ENCODE results near the gene UQCRFS1. TPM values are rescaled to one million over a fixed set of nuclear protein-coding genes. Genes with fewer than 3 reads are reported as not detected.

UQCRFS1 gene
- total and polyA plus RNA-seq, 4 donors: 11.7 to 35.0 (median 18.8) TPM

DNA sequence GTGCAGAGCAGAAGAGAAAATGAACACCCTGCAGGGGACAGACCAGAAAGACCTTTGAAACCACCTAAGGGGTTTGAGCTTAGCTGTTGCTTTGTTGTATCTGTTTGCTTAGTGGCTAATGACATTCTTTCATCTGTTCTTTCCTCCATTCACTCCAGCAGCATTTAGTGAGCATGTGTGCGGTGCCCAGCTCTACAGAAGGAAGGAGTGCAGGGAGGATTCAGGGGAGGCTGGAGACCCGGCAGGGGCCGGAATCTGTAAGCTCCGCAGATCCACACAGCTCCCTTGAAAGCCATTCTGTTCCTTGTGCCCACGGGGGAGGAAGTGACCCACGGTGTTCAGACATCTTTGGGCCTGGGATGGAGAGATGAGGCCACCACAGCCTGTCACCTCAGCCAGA lies 27.5 kb downstream of the UQCRFS1 start:
- no peak for TF ChIP-seq CTCF (IDR thresholded peaks at IDR 0.05; ENCODE audit: control extremely low read depth, extremely low read depth)
- WGBS, 2 donors: 73 to 76% methylated on average over 6 of the region's 6 CpGs

DNA sequence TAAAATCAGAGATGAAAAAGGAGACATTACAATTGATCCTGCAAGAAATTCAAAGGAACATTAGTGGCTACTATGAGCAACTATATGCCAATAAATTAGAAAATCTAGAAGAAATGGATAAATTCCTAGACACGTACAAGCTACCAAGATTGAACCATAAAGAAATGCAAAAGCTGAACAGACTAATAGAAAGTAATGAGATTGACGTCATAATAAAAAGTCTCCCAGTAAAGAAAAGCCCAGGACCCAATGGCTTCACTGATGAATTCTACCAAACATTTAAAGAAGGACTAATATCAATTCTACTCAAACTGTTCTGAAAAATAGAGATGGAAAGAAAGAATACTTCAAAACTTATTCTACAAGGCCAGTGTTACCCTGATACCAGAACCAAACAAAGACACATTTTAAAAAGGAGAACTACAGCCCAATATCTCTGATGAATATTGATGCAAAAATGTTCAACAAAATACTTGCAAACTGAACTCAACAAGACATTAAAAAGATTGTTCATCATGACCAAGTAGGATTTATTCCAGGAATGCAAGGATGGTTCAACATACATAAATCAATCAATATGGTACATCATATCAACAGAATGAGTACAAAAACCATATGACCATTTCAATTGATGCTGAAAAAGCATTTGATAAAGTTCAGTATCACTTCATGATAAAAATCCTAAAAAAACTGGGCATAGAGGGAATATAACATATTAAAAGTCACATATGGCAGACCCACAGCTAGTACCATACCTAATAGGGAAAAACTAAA lies 35.8 kb downstream of the UQCRFS1 start:
- WGBS, 2 donors: 66 to 80% methylated on average over 2 of the region's 2 CpGs
- Histone ChIP-seq H3K4me1 (ENCODE audit: control insufficient read depth in 5 of 5, insufficient read depth in 5 of 5, low read length in 5 of 5) (no peaks in the 10 kb centered on the region), H3K4me3 (no peak overlapping the region), H3K9ac (ENCODE audit: insufficient read depth in 1 of 2, low read length in 2 of 2) (no peak overlapping the region), H3K27ac (ENCODE audit: low read depth in 1 of 2, low read length in 1 of 2) (no peak overlapping the region), H3K36me3 (ENCODE audit: control insufficient read depth in 4 of 4, insufficient read depth in 4 of 4, low read length in 4 of 4) (no peaks in the 10 kb centered on the region), H3K9me3 (ENCODE audit: control insufficient read depth in 4 of 4, insufficient read depth in 3 of 4, low read length in 3 of 4) (peaks cover 0 to 12% (median 8%) of the 10 kb centered on the region in 4 donors), H3K27me3 (ENCODE audit: control insufficient read depth in 3 of 3, insufficient read depth in 3 of 3, low read length in 2 of 3) (no peaks in the 10 kb centered on the region)
- ATAC-seq (ENCODE audit: insufficient read depth, low FRiP score) (no peak), DNase-seq (no peak)
- TF ChIP-seq CTCF (IDR thresholded peaks at IDR 0.05; ENCODE audit: control extremely low read depth, extremely low read depth): no peak

More for the DNA sequence above, 27.5 kb downstream of the UQCRFS1 start:
- H3K27ac ChIP-seq (ENCODE audit: low read depth in 1 of 2, low read length in 1 of 2): no peak overlapping the region
- no peaks in the 10 kb centered on the region for H3K4me1 ChIP-seq (ENCODE audit: control insufficient read depth in 5 of 5, insufficient read depth in 5 of 5, low read length in 5 of 5)
- DNase-seq (no peak), ATAC-seq (ENCODE audit: insufficient read depth, low FRiP score) (no peak)
- no peak overlapping the region for H3K4me3 ChIP-seq
- no peak overlapping the region for H3K9ac ChIP-seq (ENCODE audit: insufficient read depth in 1 of 2, low read length in 2 of 2)
- peaks cover 0 to 7% (median 0%) of the 10 kb centered on the region in 3 donors for H3K27me3 ChIP-seq (ENCODE audit: control insufficient read depth in 3 of 3, insufficient read depth in 3 of 3, low read length in 2 of 3)
- no peaks in the 10 kb centered on the region for H3K36me3 ChIP-seq (ENCODE audit: control insufficient read depth in 4 of 4, insufficient read depth in 4 of 4, low read length in 4 of 4)
- peaks cover 0 to 5% (median 0%) of the 10 kb centered on the region in 4 donors for H3K9me3 ChIP-seq (ENCODE audit: control insufficient read depth in 4 of 4, insufficient read depth in 3 of 4, low read length in 3 of 4)

DNA sequence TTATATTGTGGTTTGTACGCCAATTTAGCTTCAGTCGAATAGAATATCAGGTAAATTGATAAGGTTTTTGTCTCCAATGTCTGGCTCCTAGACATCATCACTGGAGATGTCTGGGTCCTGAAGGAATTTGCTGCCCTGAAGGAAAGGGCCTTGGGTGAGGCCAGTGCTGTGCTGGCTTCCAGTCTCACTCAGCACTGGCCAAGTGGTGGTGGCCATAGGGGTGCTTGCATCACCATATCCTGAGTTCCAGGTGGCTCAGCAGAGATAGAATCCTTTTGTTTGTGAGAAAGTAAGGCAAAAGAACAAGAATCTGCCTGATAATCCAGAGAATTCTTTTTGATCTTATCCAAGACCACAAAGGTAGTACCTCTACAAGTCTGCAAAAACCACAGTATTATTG lies 39.1 kb downstream of the UQCRFS1 start:
- no peak overlapping the region for H3K4me3 ChIP-seq
- H3K9me3 ChIP-seq (ENCODE audit: control insufficient read depth in 4 of 4, insufficient read depth in 3 of 4, low read length in 3 of 4): peaks cover 0 to 12% (median 8%) of the 10 kb centered on the region in 4 donors
- no peak for DNase-seq
- H3K27me3 ChIP-seq (ENCODE audit: control insufficient read depth in 3 of 3, insufficient read depth in 3 of 3, low read length in 2 of 3): no peaks in the 10 kb centered on the region
- 67 to 88% methylated on average over 2 of the region's 2 CpGs for WGBS, 2 donors
- TF ChIP-seq CTCF (IDR thresholded peaks at IDR 0.05; ENCODE audit: control extremely low read depth, extremely low read depth): no peak
- no peaks in the 10 kb centered on the region for H3K36me3 ChIP-seq (ENCODE audit: control insufficient read depth in 4 of 4, insufficient read depth in 4 of 4, low read length in 4 of 4)
- no peak for ATAC-seq (ENCODE audit: insufficient read depth, low FRiP score)
- H3K9ac ChIP-seq (ENCODE audit: insufficient read depth in 1 of 2, low read length in 2 of 2): no peak overlapping the region
- H3K4me1 ChIP-seq (ENCODE audit: control insufficient read depth in 5 of 5, insufficient read depth in 5 of 5, low read length in 5 of 5): no peaks in the 10 kb centered on the region
- H3K27ac ChIP-seq (ENCODE audit: low read depth in 1 of 2, low read length in 1 of 2): no peak overlapping the region
